Endothelial cell of umbilical vein (primary cell): Measurements from ENCODE around the gene FANCG. TPM values are rescaled to one million over a fixed set of nuclear protein-coding genes. Genes with fewer than 3 reads are reported as not detected.

Source experiments
- BruUV-seq: library from RNA; stranded (reverse); fragments of 400-500 nt; replicated peaks from 2 replicates; lab custom pipeline; 2021; lab: Mats Ljungman, UMichigan
- CTCF ChIA-PET: fragments of 300-600, 350-600 bp; sonication (Branson Sonifier 250); formaldehyde crosslinking; loops from one replicate; lab custom pipeline; 2021; ENCODE audit warnings: antibody characterized with exemption, inconsistent platforms; lab: Charles Lee
- POLR2A ChIA-PET: fragments of 300-600, 350-600 bp; sonication (Branson Sonifier 250); formaldehyde crosslinking; loops from one replicate; lab custom pipeline; 2021; ENCODE audit warnings: antibody characterized with exemption, inconsistent platforms; lab: Charles Lee
- DNase-seq: peaks from one replicate; pipeline ENCODE4 v3.0.0-alpha.2; 2011; ENCODE audit warnings: low read depth, low spot score
- FAIRE-seq: peaks from 2 replicates; lab custom pipeline; 2011; peaks lifted over from hg19 to GRCh38; lab: Jason Lieb, UNC
- H2AFZ ChIP-seq: 2 replicates; pipeline ENCODE4 v1.6.0; 2012; ENCODE audit warnings: low read depth, low read length, control low read depth, inconsistent platforms
- H3K27ac ChIP-seq: 2 replicates; pipeline ENCODE4 v1.5.1; 2011; ENCODE audit warnings: low read depth, mild to moderate bottlenecking, control low read depth, low read length, moderate library complexity; ENCODE audit not compliant: insufficient read depth
- H3K27me3 ChIP-seq, 2 experiments: 2 replicates each; pipeline versions ENCODE4 v1.6.0 to v1.6.1; 2011; ENCODE audit warnings: low read length in 2 of 2, mixed read lengths in 1 of 2; ENCODE audit not compliant: control insufficient read depth in 2 of 2, insufficient read depth in 2 of 2
- H3K36me3 ChIP-seq, 2 experiments: 2 replicates in 1 of 2; 3 replicates in 1 of 2; pipeline ENCODE4 v1.5.1; 2011; ENCODE audit warnings: low read length in 2 of 2, mild to moderate bottlenecking in 1 of 2, moderate library complexity in 1 of 2; ENCODE audit not compliant: control insufficient read depth in 2 of 2, insufficient read depth in 2 of 2; ENCODE audit errors: extremely low read depth in 1 of 2
- H3K4me1 ChIP-seq: 3 replicates; pipeline ENCODE4 v1.5.1; 2011; ENCODE audit warnings: mild to moderate bottlenecking, low read length; ENCODE audit not compliant: control insufficient read depth, insufficient read depth; ENCODE audit errors: extremely low read depth
- H3K4me2 ChIP-seq: 2 replicates; pipeline ENCODE4 v1.6.1; 2011; ENCODE audit warnings: low read length, control low read depth, mixed read lengths; ENCODE audit not compliant: insufficient read depth
- H3K4me3 ChIP-seq, 3 experiments: fragments of 200-600 bp in 1 of 3; sonication (generic), shearing (Covaris generic) in 1 of 3; replicated peaks in 1 of 3; 2 replicates each; pipeline ENCODE4 v1.5.1; 2011 to 2016; ENCODE audit warnings: control low read depth in 3 of 3, low read length in 3 of 3, mild to moderate bottlenecking in 2 of 3, inconsistent platforms in 1 of 3, low read depth in 1 of 3, moderate library complexity in 1 of 3; ENCODE audit not compliant: insufficient read depth in 1 of 3
- H3K79me2 ChIP-seq: 2 replicates; pipeline ENCODE4 v1.6.0; 2012; ENCODE audit warnings: low read length, inconsistent platforms; ENCODE audit not compliant: control insufficient read depth, insufficient read depth
- H3K9ac ChIP-seq: replicated peaks from 2 replicates; pipeline ENCODE3; 2011; ENCODE audit warnings: low read length, control low read depth; ENCODE audit not compliant: insufficient read depth; ENCODE audit errors: extremely low read depth
- H3K9me1 ChIP-seq: replicated peaks from 3 replicates; pipeline ENCODE4 v1.6.0; 2011; ENCODE audit warnings: mild to moderate bottlenecking, low read length; ENCODE audit not compliant: control insufficient read depth, insufficient read depth; ENCODE audit errors: extremely low read depth
- H3K9me3 ChIP-seq: replicated peaks from 2 replicates; pipeline ENCODE4 v1.5.1; 2012; ENCODE audit warnings: low read length, inconsistent platforms; ENCODE audit not compliant: control insufficient read depth, insufficient read depth
- H4K20me1 ChIP-seq: replicated peaks from 2 replicates; pipeline ENCODE3; 2011; ENCODE audit warnings: mild to moderate bottlenecking, low read length; ENCODE audit not compliant: control insufficient read depth, insufficient read depth; ENCODE audit errors: extremely low read depth
- CTCF ChIP-seq, 2 donors: IDR thresholded peaks; 1 replicate in 1 of 2; 2 replicates in 1 of 2; pipeline ENCODE4 v1.5.1; 2011; ENCODE audit warnings: low read length in 2 of 2, mild to moderate bottlenecking in 2 of 2, moderate library complexity in 2 of 2, control low read depth in 1 of 2, inconsistent platforms in 1 of 2, low read depth in 1 of 2; ENCODE audit not compliant: insufficient read depth in 1 of 2; ENCODE audit errors: extremely low read depth in 1 of 2
- EZH2 ChIP-seq: IDR thresholded peaks from 2 replicates; pipeline ENCODE4 v1.6.1; 2012; ENCODE audit warnings: borderline replicate concordance, low read depth, mild to moderate bottlenecking, moderate library complexity, low read length, inconsistent platforms; ENCODE audit not compliant: severe bottlenecking
- FOS ChIP-seq: IDR thresholded peaks from 2 replicates; pipeline ENCODE4 v1.6.1; 2011; ENCODE audit warnings: mild to moderate bottlenecking, low read length, moderate library complexity, borderline replicate concordance; ENCODE audit not compliant: insufficient read depth
- GATA2 ChIP-seq: IDR thresholded peaks from 2 replicates; pipeline ENCODE4 v1.7.0; 2011; ENCODE audit warnings: low read depth, mild to moderate bottlenecking, moderate library complexity, mixed read lengths, low read length; ENCODE audit not compliant: insufficient read length, insufficient read depth
- JUN ChIP-seq: IDR thresholded peaks from 2 replicates; pipeline ENCODE4 v1.6.1; 2011; ENCODE audit warnings: borderline replicate concordance, low read depth; ENCODE audit not compliant: insufficient read length, insufficient read depth
- MAX ChIP-seq: IDR thresholded peaks from 2 replicates; pipeline ENCODE4 v1.6.1; 2011; ENCODE audit not compliant: insufficient read depth, insufficient read length
- MYC ChIP-seq: IDR thresholded peaks from one replicate; pipeline ENCODE4 v1.6.1; 2011; ENCODE audit warnings: mild to moderate bottlenecking, low read depth, low read length
- POLR2A ChIP-seq: IDR thresholded peaks from 2 replicates; pipeline ENCODE4 v1.6.1; 2012; ENCODE audit warnings: low read depth, mild to moderate bottlenecking, control low read depth, low read length
- POLR2AphosphoS5 ChIP-seq: IDR thresholded peaks from 2 replicates; pipeline ENCODE4 v1.6.1; 2012; ENCODE audit warnings: low read depth, mild to moderate bottlenecking, control low read depth, low read length, moderate library complexity; ENCODE audit not compliant: insufficient read depth
- dilution Hi-C: fragments of 300-500 bp; cut with MboI; formaldehyde crosslinking; loops from one replicate; pipeline ENCODE4 v1.15.0; 2019; ENCODE audit warnings: low sequenced_read_pairs; ENCODE audit not compliant: extremely low pct_ligation_motif_present
- intact Hi-C: fragments of 100-400 bp; cut with micrococcal nuclease; formaldehyde crosslinking; loops from one replicate; pipeline ENCODE4 v1.10.0; 2022
- polyA plus RNA-seq, 4 experiments: library from polyadenylated mRNA; depleted of rRNA in 3 of 4; stranded (reverse) in 3 of 4; unstranded in 1 of 4; fragments of >200 nt; gene quantifications; 2 replicates each; pipeline versions ENCODE4 v1.2.1 to v1.2.3, GENCODE V29; 2011 to 2012; ENCODE audit warnings: missing spikeins in 1 of 4
- total RNA-seq: library from RNA; stranded (reverse); gene quantifications from 2 replicates; pipeline ENCODE4 v1.2.3, GENCODE V29; 2021

The FANCG gene
- total and polyA plus RNA-seq, 2 donors (not counting 3 experiments of a cell fraction or from before 2014, with no cell fraction given), result 31.6 to 58.0 TPM

GRCh38 chr9:35029852-35030251, 49.9 kb downstream of the FANCG start:
- FAIRE-seq, result no peak
- intact Hi-C loops, result no loop called here
- Histone ChIP-seq H2AFZ (no peak overlapping the region), H3K27ac (no peak overlapping the region), H3K9ac (no peak overlapping the region), H3K79me2 (no peaks in the 10 kb centered on the region), H4K20me1 (no peaks in the 10 kb centered on the region), H3K36me3 (no peaks in the 10 kb centered on the region), H3K9me1 (no peaks in the 10 kb centered on the region), H3K27me3 (no peaks in the 10 kb centered on the region), H3K4me3 (no peak overlapping the region), H3K9me3 (no peaks in the 10 kb centered on the region), H3K4me1 (peaks cover 9% of the 10 kb centered on the region), H3K4me2 (no peak overlapping the region)
- BruUV-seq, result no TSS peak
- CTCF ChIA-PET, result interaction anchor here (1.7 kb wide), 1 partner anchor 36 kb away, joined by 4 read pairs; no protein-coding TSS in a partner anchor
- no peak for TF ChIP-seq FOS
- TF ChIP-seq JUN, result no peak
- TF ChIP-seq EZH2, result no peak
- no peak for TF ChIP-seq POLR2AphosphoS5
- no peak for TF ChIP-seq CTCF (IDR thresholded peaks at IDR 0.05; ENCODE audit: extremely low read depth in 1 of 2, insufficient read depth in 1 of 2, low read depth in 1 of 2, low read length in 2 of 2)
- TF ChIP-seq GATA2, result no peak
- no peak for TF ChIP-seq MYC
- no peak for TF ChIP-seq MAX
- no peak for TF ChIP-seq POLR2A
- dilution Hi-C loops, result no loop called here
- POLR2A ChIA-PET, result no interaction called here
- DNase-seq, result no peak
